Stimulated activated CD8-positive, alpha-beta memory T cell treated with anti-CD3 and anti-CD28 coated beads, Interleukin-12 subunit alpha, Interleukin-12 subunit beta, amount 100 ng/mL, for 1 hour (primary cell): ENCODE measurements around the gene CLASP1.
"Not testable (repeated sequence)": the region's sequence is repeated elsewhere in the genome, so short reads cannot be mapped to it uniquely, and the experiment has no call there.

Source experiments
- DNase-seq: peaks from one replicate; pipeline ENCODE4 v3.0.0-alpha.2; 2020; ENCODE audit warnings: low read depth

The CLASP1 gene

DNA sequence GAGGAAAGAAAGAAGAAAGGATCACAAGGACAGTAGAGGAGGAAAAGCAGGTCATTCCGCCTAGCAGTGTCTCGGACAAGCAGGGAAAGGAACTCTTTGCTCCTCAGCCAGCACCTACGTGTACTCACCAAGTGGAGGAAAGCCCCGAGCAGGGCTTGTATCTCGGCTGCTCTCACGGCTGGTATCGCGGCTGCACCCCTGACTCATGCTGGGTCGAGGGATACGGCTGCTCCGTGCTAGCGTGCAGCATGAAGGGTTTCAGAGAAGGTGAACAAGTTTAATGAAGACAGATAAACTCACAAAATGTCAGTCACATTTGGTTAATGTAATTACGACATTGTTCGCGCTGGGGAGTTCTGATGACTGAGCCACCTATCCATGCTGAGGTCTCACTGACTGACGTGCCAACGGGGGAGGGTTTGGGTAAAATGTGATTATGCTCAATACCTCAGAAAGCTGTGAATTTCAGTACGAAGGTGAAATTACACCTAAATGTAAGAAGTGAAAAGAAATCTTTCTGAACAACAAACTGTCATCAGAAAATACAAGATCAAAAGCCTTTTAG is 230.7 kb downstream of the CLASP1 start:
- no peak for DNase-seq

DNA sequence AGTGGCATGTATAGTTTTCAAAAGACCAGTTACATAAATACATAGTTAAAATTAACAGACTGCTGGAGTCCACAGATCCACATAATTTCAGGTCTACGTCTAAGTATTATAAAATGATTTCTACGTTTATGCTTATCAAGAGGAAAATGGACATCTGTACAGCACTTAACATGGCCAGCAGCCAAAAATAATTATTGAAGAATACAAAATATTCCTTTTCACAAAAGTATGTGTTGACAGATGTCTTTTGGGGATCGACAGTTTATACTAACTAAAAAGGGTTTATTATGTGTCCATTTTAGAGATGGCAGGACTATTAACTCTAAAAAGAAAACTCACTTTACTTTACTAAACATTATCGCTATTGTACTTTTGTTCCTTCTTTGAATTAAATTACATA is 231.4 kb downstream of the CLASP1 start:
- no peak for DNase-seq

DNA sequence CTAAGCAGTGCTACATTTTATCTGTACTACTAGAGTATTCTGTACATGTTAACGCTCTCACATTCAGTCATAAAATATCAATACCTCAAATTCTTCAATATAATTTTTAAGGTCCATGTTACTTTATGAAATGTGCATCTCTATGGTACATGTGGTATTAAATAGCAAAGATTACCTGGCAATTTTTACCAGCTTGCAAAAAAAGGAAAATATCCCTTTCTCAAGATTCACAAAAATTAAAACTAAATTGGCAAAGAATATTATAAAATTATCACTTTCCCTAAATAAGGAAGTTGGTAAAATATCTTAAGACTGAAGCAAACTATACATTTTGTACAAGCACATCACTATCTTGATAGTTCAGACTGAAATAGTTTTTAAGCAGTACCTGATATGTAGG is 233.5 kb downstream of the CLASP1 start:
- no peak for DNase-seq

DNA sequence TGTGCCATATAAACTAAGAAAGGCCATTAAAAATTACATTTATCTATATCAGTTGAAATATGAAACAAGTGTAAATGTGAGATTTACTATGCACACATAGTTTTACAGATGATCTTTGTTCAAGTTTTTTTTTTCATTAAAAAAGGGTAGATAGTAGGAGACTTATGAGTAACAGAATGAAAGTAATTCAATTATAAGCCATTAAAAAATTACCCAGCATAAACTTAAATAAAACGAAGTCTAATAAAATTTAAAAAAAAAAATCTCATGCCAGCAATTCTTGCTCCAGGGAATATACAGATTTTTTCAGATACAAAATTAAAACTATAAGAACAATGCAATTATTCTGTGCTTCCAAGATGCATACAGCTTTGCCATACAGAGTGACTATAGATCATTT is 236.9 kb downstream of the CLASP1 start:
- DNase-seq, result no peak

DNA sequence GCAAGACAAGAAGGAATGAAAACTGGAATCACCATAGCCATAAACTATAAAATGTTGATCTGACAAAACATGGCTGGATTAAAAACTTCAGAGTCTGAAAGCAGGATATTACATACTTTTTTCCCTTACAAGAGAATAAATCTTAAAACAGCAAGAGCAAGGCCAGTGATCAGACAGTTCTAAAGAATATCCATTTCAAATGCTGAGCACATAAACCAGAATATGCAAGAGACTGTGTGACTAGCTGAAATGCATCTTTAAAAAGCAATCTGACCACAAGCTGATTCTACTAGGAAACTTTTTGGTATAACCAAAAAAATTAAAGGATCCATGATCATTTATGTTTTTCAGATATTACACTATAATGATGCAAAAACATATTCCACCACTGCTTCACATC is 239.3 kb downstream of the CLASP1 start:
- no peak for DNase-seq

DNA sequence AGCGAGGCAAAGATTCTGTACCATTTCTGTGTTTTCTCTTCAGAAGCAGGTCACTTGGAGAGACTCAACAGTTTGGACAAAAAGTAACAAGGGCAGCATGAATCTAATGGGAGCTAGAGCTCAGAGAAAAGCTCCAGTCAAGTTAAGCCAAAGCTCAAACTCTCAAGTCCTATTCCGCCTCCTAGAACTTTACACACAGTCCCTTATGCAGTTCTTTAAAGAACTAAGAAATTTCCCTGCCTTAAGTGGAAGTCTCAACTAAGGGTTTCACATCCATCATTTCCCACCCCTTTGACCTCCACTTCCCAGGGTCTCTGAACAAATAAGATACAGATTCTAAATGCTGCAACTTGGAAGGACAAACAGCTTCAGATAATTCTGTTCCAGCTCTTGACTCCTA is 239.9 kb downstream of the CLASP1 start:
- DNase-seq, result no peak

DNA sequence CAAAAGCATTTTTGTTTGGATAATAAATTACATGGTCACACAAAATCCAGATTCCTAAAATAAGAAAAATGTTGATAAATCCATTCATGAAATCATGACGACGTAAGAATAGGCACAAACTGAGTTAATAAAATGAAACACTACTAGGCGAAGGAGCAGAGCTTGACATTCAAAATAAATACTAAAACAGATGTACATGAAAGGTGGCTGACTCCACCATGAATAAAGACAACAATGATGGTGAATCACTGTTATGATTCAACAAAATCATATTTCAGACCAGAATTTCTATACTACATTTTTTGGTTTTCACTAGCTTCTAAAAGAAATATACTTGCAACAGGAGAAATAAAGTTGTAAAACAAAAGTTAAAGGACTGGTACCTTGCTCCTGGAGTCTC is 240.6 kb downstream of the CLASP1 start:
- no peak for DNase-seq

DNA sequence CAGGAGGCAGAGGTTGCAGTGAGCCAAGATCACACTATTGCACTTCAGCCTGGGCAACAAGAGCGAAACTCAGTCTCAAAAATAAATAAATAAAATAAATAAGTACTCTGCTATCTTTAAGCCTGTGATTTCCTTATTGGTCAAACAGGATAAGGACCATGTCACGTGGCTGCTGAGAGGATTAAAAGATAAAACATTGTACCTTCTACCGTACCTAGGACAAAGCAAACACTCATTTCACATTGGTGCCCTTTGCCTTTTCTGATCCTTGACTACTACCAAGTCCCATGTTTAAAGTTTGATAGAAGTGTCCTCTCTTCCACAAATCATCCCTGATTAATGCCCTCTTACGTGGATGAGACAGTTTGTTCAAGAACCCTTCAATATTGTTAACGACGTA is 244.0 kb downstream of the CLASP1 start:
- no peak for DNase-seq

DNA sequence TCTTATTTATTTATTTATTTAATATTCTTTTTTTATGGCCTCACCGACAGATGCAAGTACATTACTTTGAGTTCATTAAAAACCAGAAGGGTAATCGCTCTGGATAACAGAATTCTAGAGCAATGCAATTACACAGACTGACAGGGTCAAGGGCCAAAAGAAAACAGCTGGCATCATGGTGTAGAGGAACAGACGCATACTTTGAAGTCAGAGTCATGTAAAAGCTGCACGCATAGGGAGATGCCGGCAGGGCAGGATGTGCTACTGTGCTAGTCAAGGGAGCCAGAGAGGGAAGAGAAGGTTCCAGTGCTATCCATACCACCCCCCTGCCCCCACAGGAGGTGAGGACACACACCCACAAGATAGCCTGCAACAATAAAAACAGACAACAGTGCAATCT is 249.1 kb downstream of the CLASP1 start:
- no peak for DNase-seq

DNA sequence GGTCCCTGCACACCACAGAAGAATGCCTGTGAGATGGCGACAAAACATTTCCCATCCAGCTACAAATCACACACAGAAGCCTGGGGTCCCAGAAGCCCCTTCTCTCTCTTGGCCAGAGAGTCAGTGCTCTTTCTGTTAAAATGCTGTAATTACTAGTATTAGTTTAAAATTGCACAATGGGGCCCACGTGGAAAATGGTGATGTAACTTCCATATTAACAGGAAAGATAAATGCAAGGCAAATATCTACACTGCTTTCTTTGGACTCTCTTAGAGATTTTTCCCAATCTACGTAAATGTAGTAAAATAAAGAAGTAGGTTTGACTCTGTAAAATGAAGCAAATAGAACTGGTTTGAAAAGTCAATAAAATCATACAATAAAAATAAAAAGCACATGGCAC is 250.4 kb downstream of the CLASP1 start:
- DNase-seq, result no peak

DNA sequence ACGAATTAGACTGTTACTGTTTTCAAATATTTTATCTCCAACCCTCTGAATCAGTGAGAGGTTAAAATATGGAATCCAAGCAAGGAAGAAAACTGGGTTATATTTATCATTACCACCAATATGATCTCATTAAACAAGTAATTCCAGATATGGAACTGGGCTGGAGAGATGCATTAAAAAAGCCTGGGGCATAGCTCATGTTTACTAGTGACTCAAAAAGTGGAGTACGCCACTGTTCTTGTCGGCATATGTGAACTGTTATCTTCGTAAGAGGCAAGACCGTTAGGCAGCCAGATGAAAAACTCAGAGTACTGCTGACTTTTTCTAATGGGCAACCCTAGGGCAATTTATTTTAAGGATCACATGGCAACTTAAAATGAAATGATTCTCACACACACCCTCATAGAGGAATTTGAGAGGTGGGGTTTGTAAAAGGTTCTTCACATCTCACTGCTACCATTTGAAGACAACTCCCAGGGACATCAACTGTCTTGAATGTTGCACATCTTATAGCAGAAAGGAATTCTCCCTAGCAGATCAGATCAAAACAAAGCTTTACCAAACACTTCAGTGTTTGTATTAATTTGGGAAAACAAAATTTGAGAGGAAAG is 259.1 kb downstream of the CLASP1 start:
- DNase-seq, result no peak

DNA sequence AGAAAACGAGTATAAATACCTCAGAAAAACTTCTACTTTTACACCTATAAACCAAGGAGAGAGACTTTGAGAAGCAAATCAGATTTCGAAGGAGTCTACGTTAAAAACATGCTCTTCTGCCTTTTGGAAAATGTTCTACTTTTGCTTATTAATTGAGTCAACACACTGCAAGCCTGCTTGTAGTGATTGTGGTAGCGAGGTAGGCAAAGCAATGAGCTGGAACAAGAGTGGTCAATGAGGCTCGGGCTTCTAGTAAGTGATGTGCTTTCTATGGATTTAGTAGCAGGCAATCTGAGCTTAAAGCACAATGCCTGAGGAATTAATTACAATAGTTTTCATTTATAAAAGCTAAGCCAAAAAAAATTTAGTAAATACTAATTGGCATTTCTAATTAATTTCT is 260.9 kb downstream of the CLASP1 start:
- DNase-seq, result no peak

DNA sequence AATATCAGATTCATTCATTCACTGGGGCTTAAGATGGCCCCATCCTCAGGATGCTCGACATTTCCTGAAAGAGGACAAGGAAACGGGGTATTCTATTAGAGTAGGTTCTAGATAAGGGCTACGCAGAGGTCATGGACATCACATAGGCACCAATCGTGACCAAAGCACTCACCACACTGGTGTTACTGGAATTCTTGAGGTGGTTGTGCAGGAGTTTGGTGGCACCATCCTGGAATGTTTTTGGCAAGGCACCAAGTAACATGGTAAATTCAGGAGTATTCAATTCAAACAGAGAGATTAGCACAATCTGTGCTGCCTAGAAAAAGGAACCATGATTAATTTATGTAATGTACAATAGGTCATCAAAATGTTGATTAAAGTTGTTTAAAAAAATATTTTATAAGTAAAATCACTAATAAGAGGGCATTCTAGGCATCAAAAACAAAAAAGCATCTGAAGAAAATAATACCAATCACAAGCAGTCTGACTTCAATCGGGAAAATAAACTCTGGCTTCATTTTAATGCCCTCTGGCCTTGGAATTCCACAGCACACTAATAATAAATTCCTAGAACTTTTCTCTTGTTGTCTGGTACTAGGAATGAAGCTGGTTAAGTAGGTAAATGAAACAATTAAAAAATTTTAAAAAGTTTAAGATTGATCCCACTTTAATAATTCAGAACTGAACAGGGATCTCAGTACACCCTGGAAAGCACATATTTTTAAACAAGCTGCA is 261.5 kb downstream of the CLASP1 start:
- no peak for DNase-seq

DNA sequence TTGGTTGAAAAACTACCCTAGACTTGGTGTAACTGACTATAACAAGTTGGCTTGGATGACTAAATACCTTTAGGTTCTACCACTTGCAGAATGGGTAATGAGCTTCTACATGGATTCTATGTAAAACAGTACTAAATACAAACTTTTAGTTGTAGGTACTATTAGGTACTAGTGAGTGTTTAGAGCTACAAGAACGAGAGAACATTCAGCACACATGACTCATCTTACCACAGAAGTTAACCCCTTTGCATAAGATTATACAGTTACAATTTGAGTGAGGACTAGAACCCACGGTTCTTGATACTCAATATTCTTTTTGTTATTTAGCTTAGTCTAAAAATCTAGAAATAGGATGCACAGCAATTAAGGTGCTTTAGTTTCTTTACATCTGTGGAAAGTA is 262.6 kb downstream of the CLASP1 start:
- no peak for DNase-seq

DNA sequence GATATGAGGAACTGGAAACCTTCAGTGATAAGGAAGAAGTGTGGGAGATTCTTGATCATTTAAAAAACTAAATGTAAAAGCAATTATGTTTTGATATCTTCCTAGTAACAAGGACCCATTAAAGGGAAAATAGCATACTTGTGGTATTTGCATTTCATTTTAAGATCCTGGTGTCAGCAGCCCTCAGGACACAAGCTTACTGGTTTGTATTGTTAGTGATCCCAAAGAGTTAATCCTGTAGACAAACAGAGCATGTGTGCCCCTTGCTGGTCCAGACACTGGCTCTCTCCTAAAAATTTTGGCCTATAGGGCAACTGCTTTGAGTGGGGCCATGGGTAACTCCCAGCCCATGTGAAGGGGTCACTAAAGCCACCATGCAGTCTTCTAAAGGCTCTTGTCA is 263.2 kb downstream of the CLASP1 start:
- DNase-seq, result no peak

DNA sequence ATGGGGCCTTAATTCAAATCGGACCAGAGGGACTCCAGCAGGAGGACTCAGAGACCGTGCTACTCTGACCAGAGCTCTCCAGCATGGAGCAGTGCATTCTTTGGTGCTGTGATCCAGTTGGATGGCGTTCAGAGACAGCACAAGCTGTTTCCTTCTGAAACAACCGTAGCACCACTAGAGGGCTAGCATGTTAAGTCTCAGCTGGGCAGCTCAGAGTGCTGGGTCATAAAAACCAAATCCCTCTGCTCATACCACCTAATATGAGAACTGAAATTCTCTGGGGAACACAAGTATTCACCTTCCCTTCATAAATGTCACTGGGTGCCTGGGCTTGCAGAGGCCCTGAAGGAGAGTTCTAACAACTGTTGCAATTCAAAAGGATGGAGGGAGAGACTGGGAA is 266.5 kb downstream of the CLASP1 start:
- no peak for DNase-seq

DNA sequence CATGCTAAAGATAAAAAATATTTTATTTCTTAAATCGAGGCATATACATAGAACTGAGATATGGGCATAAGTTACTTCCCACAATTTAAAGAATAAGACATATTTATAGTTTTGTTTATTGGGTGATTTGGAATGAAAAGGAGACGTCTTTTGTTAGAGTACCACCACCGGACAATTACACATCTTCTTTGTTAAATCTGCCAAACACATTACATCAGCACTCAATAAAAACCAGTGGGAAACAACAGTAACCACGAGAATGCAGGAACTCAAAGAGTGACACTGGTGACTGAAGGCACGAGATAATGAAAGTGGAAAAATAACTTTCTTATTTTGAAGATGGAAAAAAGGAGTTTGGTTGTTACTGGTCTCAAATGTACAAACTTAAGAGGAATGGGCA is 271.6 kb downstream of the CLASP1 start:
- no peak for DNase-seq

DNA sequence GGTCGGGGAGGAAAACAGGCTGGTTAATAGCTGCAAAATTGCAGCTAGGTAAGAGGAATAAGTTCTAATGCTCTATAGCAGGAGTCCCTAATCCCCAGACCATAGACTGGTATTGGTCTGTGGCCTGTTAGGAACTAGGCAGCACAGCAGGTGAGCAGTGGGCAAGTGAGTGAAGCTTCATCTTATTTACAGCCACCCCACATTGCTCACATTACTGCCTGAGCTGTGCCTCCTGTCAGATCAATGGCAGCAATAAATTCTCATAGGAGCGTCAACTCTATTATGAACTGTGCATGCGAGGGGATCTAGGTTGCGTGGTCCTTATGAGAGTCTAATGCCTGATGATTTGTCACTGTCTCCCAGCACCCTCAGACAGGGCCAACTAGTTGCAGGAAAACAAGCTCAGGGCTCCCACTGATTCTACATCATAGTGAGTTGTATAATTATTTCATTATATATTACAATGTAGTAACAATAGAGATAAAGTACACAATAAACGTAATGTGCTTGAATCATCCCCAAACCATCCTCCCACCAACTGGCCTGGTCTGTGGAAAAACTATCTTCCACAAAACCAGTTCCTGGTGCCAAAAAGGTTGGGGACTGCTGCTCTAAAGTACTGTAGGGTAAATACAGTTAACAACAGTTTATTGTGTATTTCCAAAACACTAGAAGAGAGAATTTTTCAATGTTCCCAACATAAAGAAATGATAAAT is 272.6 kb downstream of the CLASP1 start:
- DNase-seq, result no peak

DNA sequence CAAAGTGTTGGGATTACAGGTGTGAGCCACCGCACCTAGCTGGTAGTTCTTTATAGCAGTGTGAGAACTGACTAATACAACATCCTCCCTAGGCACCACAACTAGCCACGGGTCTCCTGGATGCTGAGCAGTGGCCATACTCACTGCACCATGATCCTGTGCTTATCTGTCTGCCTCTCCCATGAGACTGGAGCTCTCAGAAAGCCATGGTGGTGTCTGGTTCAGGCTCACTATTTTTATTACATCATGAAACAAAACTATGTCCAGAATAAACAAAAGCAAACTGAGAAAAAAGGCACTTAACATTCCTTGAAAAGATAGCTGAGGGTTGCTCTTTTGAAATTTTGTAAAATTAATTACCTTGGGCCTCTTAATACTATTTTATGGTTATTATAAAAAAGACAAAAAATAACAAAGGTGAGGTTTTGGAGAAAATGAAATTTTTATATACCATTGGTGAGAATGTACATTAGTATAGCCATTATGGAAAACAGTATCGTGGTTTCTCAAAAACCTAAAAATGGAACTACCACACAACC is 273.6 kb downstream of the CLASP1 start:
- DNase-seq, result no peak

DNA sequence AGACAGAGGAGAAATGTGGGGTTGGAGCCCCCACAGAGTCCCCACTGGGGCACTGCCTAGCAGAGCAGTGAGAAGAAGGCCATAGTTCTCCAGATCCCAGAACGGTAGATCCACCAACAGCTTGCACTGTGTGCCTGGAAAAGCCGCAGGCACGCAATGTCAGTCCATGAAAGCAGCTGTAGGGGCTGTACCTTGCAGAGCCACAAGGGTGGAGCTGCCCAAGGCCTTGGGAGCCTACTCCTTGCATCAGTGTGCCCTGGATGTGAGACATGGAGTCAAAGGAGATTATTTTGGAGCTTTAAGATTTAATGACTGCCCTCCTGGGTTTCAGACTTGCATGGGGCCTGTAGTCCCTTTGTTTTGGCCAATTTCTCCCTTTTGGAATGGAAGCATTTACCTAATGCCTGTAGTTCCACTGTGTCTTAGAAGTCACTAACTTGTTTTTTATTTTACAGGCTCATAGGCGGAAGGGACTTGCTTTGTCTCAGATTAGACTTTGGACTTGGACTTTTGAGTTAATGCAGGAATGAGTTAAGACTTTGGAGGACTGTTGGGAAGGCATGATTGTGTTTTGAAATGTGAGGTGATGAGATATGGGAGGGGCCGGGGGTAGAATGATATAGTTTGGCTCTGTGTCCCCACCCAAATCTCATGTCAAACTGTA is 274.7 kb downstream of the CLASP1 start:
- not testable (repeated sequence) for DNase-seq

DNA sequence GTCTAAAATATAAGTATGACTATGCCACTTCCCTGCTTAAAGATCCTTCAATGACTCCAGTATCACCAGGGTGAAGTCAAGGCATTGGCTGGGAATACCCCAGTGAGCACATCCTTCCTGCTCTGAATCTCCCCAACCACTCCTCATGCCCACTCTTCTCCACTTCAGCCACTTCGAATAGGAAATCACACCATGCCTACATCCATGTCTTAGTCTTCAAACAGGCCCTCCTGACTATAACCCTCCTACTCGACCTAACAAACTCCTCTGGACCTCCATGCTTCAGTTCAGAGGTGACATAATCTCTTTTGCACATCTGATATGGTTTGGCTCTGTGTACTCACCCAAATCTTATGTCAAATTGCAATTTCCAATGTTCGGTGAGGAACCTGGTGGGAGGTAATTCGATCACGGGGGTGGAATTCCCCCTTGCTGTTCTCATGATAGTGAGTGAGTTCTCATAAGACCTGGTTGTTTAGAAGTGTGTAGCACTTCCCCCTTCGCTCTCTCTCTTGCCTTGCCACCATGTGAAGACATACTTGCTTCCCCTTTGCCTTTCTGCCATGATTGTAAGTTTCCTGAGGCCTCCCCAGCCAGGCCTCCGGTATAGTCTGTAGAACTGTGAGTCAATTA is 276.4 kb downstream of the CLASP1 start:
- DNase-seq, result no peak

DNA sequence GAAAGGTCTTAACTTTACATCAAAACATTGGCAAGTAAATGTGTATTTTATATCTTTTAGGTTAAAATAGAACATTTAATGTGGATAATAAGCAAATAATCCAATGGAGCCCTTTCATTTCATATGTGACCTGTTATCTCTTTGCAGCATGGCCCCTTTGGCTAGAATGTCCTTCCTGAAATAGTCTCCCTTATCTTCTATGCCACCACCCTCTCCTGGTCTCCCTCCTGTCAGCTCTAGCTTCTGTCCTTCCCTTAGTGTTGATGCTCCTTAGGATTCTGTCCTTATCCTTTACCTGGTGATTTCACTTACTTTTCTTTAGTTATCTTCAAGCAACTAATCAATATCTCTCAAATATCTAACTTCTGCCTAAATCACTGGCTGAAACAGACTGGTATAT is 277.2 kb downstream of the CLASP1 start:
- no peak for DNase-seq
